IPS DF 6.9 (cell line): ENCODE results near the gene NEK9.
"Not testable (repeated sequence)": the region's sequence is repeated elsewhere in the genome, so short reads cannot be mapped to it uniquely, and the experiment has no call there.

Source experiments
- DNase-seq: peaks from one replicate; pipeline ENCODE4 v3.0.0-alpha.2; 2013; ENCODE audit warnings: low read depth, low spot score
- H3K27ac ChIP-seq: one replicate; pipeline ENCODE4 v1.5.1; 2013; ENCODE audit warnings: low read length, control low read depth
- H3K27me3 ChIP-seq: 2 replicates; pipeline ENCODE4 v1.6.1; 2013; ENCODE audit warnings: mild to moderate bottlenecking, low read length; ENCODE audit not compliant: control insufficient read depth, insufficient read depth
- H3K36me3 ChIP-seq: 2 replicates; pipeline ENCODE4 v1.6.1; 2013; ENCODE audit warnings: low read length; ENCODE audit not compliant: control insufficient read depth, insufficient read depth
- H3K4me1 ChIP-seq: 2 replicates; pipeline ENCODE4 v1.6.1; 2013; ENCODE audit warnings: low read length; ENCODE audit not compliant: control insufficient read depth, insufficient read depth
- H3K4me3 ChIP-seq: 2 replicates; pipeline ENCODE4 v1.5.1; 2013; ENCODE audit warnings: mild to moderate bottlenecking, low read length
- H3K9me3 ChIP-seq: 2 replicates; pipeline ENCODE4 v1.6.1; 2013; ENCODE audit warnings: low read length, inconsistent platforms; ENCODE audit not compliant: control insufficient read depth, insufficient read depth
- WGBS: extraction: QIAGEN DNeasy Blood & Tissue Kit; methylation state at CpG from one replicate; pipeline ENCODE4 v1.1.7; 2013; ENCODE audit warnings: mixed read lengths, missing lambda C conversion rate; ENCODE audit not compliant: insufficient read length, insufficient coverage; 5-methylcytosine and 5-hydroxymethylcytosine counted together

The NEK9 gene

GRCh38 chr14:75163677-75164076, 36.8 kb upstream of the NEK9 start:
- no CpG with 5 or more reads among the region's 2 CpGs for WGBS
- Histone ChIP-seq H3K4me1 (no peaks in the 10 kb centered on the region), H3K4me3 (no peak overlapping the region), H3K27me3 (no peaks in the 10 kb centered on the region), H3K36me3 (no peaks in the 10 kb centered on the region), H3K9me3 (no peaks in the 10 kb centered on the region), H3K27ac (no peak overlapping the region)
- DNase-seq = no peak

- Histone ChIP-seq H3K4me1 (no peaks in the 10 kb centered on the region), H3K4me3 (no peak overlapping the region)
- no peak for DNase-seq
Measured at GRCh38 chr14:75162631-75163030, 35.8 kb upstream of the NEK9 start.

GRCh38 chr14:75158843-75159614, 32.2 kb upstream of the NEK9 start:
- Histone ChIP-seq H3K27ac (no peak overlapping the region), H3K4me3 (no peak overlapping the region), H3K36me3 (no peaks in the 10 kb centered on the region), H3K4me1 (no peaks in the 10 kb centered on the region), H3K9me3 (no peaks in the 10 kb centered on the region), H3K27me3 (no peaks in the 10 kb centered on the region)
- WGBS = no CpG with 5 or more reads among the region's 6 CpGs
- DNase-seq = no peak

More at GRCh38 chr14:75162631-75163030, 35.8 kb upstream of the NEK9 start:
- H3K27ac ChIP-seq = no peak overlapping the region
- no peaks in the 10 kb centered on the region for H3K9me3 ChIP-seq
- no CpG with 5 or more reads among the region's 3 CpGs for WGBS
- no peaks in the 10 kb centered on the region for H3K27me3 ChIP-seq
- H3K36me3 ChIP-seq = no peaks in the 10 kb centered on the region

GRCh38 chr14:75156901-75157300, 30.1 kb upstream of the NEK9 start:
- no peaks in the 10 kb centered on the region for H3K27me3 ChIP-seq
- no peaks in the 10 kb centered on the region for H3K9me3 ChIP-seq
- no peak overlapping the region for H3K4me3 ChIP-seq
- DNase-seq = no peak
- H3K36me3 ChIP-seq = no peaks in the 10 kb centered on the region
- WGBS = no CpG with 5 or more reads among the region's 3 CpGs
- no peaks in the 10 kb centered on the region for H3K4me1 ChIP-seq
- no peak overlapping the region for H3K27ac ChIP-seq

GRCh38 chr14:75156111-75156510, 29.3 kb upstream of the NEK9 start:
- H3K27me3 ChIP-seq = no peaks in the 10 kb centered on the region
- H3K4me1 ChIP-seq = no peaks in the 10 kb centered on the region
- H3K9me3 ChIP-seq = no peaks in the 10 kb centered on the region
- H3K36me3 ChIP-seq = no peaks in the 10 kb centered on the region
- no peak overlapping the region for H3K4me3 ChIP-seq
- no peak overlapping the region for H3K27ac ChIP-seq
- no CpG with 5 or more reads among the region's 1 CpG for WGBS
- DNase-seq = no peak

- Histone ChIP-seq H3K36me3 (no peaks in the 10 kb centered on the region), H3K9me3 (no peaks in the 10 kb centered on the region), H3K27me3 (no peaks in the 10 kb centered on the region), H3K4me3 (no peak overlapping the region), H3K4me1 (no peaks in the 10 kb centered on the region), H3K27ac (no peak overlapping the region)
- DNase-seq = no peak
- no CpG with 5 or more reads among the region's 3 CpGs for WGBS
Measured at GRCh38 chr14:75155169-75155568, 28.3 kb upstream of the NEK9 start.

GRCh38 chr14:75153295-75153694, 26.4 kb upstream of the NEK9 start:
- no peak for DNase-seq
- no CpG with 5 or more reads among the region's 1 CpG for WGBS
- Histone ChIP-seq H3K9me3 (no peaks in the 10 kb centered on the region), H3K27ac (no peak overlapping the region), H3K4me1 (no peaks in the 10 kb centered on the region), H3K4me3 (no peak overlapping the region), H3K36me3 (no peaks in the 10 kb centered on the region), H3K27me3 (no peaks in the 10 kb centered on the region)

GRCh38 chr14:75151851-75152250, 25.0 kb upstream of the NEK9 start:
- no peaks in the 10 kb centered on the region for H3K4me1 ChIP-seq
- H3K27ac ChIP-seq = no peak overlapping the region
- WGBS = no CpG with 5 or more reads among the region's 1 CpG

GRCh38 chr14:75150637-75151036, 23.8 kb upstream of the NEK9 start:
- H3K4me1 ChIP-seq, H3K27ac ChIP-seq, H3K4me3 ChIP-seq, H3K27me3 ChIP-seq, H3K9me3 ChIP-seq, DNase-seq, H3K36me3 ChIP-seq: not testable (repeated sequence)
- no CpG with 5 or more reads among the region's 6 CpGs for WGBS

More at GRCh38 chr14:75151851-75152250, 25.0 kb upstream of the NEK9 start:
- no peaks in the 10 kb centered on the region for H3K36me3 ChIP-seq
- no peak for DNase-seq
- H3K9me3 ChIP-seq = no peaks in the 10 kb centered on the region
- H3K27me3 ChIP-seq = no peaks in the 10 kb centered on the region
- H3K4me3 ChIP-seq = no peak overlapping the region

- Histone ChIP-seq H3K36me3 (no peaks in the 10 kb centered on the region), H3K9me3 (no peaks in the 10 kb centered on the region), H3K27me3 (no peaks in the 10 kb centered on the region), H3K27ac (no peak overlapping the region), H3K4me3 (no peak overlapping the region), H3K4me1 (no peaks in the 10 kb centered on the region)
- no CpG with 5 or more reads among the region's 2 CpGs for WGBS
- no peak for DNase-seq
Measured at GRCh38 chr14:75150150-75150549, 23.3 kb upstream of the NEK9 start.
